HG02798 (cell line): ENCODE measurements around the gene SREBF2.
A peak's percentile ranks its signal among the peaks of the same experiment; 100 is the strongest.
"Not testable (repeated sequence)": the region's sequence is repeated elsewhere in the genome, so short reads cannot be mapped to it uniquely, and the experiment has no call there.

Experiments used
- ATAC-seq: cut with Tn5 transposase; IDR thresholded peaks from one replicate; pipeline ENCODE4 v1.9.1; 2021; ENCODE audit warnings: mild to moderate bottlenecking; ENCODE audit not compliant: unreplicated experiment, poor library complexity

SREBF2 gene

GRCh38 chr22:41841085-41841712 lies 8.3 kb downstream of the SREBF2 start:
- ATAC-seq = no peak

- ATAC-seq = no peak
These were observed 10.4 kb downstream of the SREBF2 start for GRCh38 chr22:41842996-41843970.

DNA sequence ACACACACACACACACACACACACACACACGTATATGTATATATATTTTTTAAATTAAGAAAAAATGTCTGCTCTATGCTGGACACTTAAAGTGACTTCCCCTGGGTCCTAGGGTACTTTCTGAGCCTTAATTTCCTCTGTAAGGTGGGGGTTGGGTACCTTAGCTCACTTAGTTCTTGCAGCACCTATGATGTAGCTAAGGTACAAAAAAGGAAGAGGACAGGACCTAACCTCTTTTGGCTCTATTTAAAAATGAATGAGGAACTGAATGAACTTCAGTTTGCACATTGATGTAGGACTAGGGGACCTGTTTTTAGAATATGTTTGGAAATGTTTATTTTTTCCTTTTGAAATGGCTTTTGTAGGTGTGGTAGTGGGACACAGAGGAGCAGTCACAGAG lies 11.1 kb downstream of the SREBF2 start:
- no peak for ATAC-seq

DNA sequence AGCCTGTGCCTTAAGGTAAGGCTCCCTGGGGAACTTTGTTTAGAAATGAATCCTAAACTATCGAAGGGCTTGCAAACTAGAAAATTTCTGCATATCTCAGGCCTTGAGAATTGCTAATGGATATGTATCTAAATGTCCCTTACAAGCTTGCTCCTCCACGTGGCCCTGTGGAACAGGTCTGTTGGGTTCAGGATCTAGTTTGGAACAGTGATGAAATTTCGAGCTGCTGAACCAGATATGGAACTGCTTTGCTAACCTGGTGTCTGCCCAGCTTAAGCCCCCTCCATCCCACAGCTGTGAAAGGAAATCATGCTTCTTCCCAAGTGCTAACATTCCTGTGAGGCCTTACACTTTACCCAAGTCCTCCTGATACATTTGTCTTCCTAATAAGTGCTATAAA lies 11.6 kb downstream of the SREBF2 start:
- no peak for ATAC-seq

- no peak for ATAC-seq
These were observed 12.7 kb downstream of the SREBF2 start for GRCh38 chr22:41845380-41846267.

- ATAC-seq = no peak
These were observed 13.5 kb downstream of the SREBF2 start for GRCh38 chr22:41846268-41846987.

DNA sequence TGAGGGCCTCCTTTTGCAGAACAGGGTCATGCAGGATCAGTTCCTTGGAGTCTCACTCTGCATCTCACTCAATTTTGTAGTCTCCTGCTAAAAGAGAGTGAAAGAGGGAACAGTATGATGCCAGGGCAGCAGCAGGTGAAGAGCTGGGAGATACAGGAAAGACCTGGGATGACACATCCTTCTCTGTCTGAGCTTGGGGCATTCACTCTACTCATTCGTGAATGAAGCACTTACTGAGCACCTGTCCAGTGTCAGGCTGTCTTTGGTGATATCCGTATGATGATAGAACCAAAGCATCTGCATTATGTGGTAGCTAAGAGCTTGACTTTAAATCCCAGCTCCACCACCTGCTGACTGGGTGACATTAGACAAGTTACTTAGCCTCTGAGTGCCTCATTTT lies 14.4 kb downstream of the SREBF2 start:
- no peak for ATAC-seq

- ATAC-seq = no peak
These were observed 15.6 kb downstream of the SREBF2 start for GRCh38 chr22:41848468-41848867.

DNA sequence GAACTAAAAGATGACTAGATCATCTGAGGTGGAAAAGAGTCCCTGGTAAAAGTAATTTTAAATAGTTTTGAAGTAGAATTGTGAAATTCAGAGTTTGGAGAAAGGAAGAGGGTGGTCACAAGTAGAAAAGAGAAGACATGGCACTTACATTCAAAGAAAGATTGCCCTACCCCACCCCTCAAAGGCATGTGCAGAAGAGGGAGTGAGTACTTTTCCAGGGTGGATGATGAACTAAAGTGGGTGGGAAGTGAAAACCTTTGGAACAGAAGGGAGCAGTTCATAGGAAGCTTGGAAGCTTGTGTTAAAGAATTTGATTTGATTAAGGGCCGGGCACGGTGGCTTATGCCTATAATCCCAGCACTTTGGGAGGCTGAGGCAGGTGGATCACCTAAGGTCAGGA lies 23.6 kb downstream of the SREBF2 start:
- ATAC-seq = no peak

- ATAC-seq = no peak
These were observed 24.4 kb downstream of the SREBF2 start for GRCh38 chr22:41857155-41857859.

GRCh38 chr22:41857860-41858199 lies 24.9 kb downstream of the SREBF2 start:
- ATAC-seq = no peak

GRCh38 chr22:41862160-41862529 lies 29.2 kb downstream of the SREBF2 start:
- ATAC-seq = peak; percentile 58

GRCh38 chr22:41862530-41863266 lies 29.8 kb downstream of the SREBF2 start:
- ATAC-seq = peak; percentile 70

GRCh38 chr22:41863472-41863871 lies 30.6 kb downstream of the SREBF2 start:
- no peak for ATAC-seq

DNA sequence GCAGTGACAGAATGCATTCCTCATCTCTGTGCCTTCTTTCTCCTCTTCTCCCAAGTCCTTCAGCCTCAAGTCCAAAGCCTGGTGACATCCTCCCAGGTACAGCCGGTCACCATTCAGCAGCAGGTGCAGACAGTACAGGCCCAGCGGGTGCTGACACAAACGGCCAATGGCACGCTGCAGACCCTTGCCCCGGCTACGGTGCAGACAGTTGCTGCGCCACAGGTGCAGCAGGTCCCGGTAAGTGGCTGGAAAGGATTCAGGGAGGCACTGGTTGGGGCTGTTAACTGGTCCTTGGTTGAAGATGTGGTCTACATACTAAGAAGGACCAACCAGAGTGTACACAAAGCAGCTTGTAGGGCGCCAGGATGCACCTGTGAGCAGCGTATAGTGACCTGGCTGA lies 35.7 kb downstream of the SREBF2 start:
- no peak for ATAC-seq

GRCh38 chr22:41870081-41870480 lies 37.2 kb downstream of the SREBF2 start:
- not testable (repeated sequence) for ATAC-seq

- no peak for ATAC-seq
These were observed 37.9 kb downstream of the SREBF2 start for GRCh38 chr22:41870786-41871185.

DNA sequence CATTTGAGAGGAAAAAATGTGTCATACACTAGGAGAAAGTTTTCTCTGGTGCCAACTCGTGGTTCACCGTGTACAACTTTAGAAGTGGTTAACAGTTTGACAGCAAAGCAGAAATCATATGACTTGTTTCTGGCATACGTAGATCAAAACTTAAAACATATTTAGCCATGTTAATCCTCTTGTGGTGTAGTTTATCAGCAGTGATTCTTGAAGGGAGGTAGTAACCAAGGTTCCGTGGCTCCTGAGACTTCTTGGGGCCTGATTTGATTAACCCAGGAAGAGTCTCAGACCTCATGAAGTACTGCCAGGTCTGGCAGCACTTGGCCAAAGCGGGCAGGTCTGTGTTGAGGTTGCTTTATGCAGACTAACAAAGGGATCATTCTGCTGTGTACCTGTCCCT lies 40.5 kb downstream of the SREBF2 start:
- no peak for ATAC-seq

DNA sequence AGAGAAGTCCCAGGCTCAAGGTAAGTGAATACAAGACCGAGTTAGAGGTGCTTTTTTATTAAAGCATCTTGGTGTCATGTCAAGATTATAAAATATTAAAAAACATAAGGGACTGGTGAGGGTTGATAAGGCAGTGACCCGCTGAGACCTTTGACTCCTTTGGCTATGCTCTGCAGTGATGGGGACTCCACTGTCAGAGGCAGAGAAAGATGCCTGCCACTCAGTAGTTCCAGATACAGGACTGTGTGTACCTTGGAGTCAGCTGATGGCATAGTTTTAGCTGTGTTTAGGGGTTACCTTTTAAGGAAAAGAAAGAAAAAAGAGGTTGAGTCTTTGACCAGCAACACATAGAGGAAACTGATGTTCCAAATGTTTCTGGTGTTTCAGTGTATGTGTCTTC lies 41.2 kb downstream of the SREBF2 start:
- no peak for ATAC-seq
